K562 (cell line): ENCODE measurements around the gene TFPI2. TPM values are rescaled to one million over a fixed set of nuclear protein-coding genes. Genes with fewer than 3 reads are reported as not detected.

Experiments used
- ATAC-seq: fragments of 200-7000 bp; cut with Tn5 transposase; 3 replicates; pipeline ENCODE4 v1.9.1; 2020; ENCODE audit warnings: moderate library complexity
- BruUV-seq: library from RNA; stranded (reverse); fragments of 400-500 nt; replicated peaks from 2 replicates; lab custom pipeline; 2021; lab: Mats Ljungman, UMichigan
- CTCF ChIA-PET: fragments of 300-600 bp; formaldehyde crosslinking; extraction: SDS; loops from one replicate; lab custom pipeline; 2021; ENCODE audit warnings: low intra/inter-chr PET ratio; lab: Yijun Ruan, JAX
- POLR2A ChIA-PET: fragments of 300-600, 350-650 bp; sonication (Branson Sonifier 250); formaldehyde crosslinking; extraction: SDS; loops from one replicate; lab custom pipeline; 2021; ENCODE audit warnings: antibody characterized with exemption, inconsistent platforms; lab: Yijun Ruan, JAX
- DNase-seq, 4 experiments: peaks; one replicate each; pipeline versions ENCODE4 v3.0.0 to v3.0.0-alpha.2; 2011 to 2018; ENCODE audit warnings: low spot score in 3 of 4, mixed read lengths in 3 of 4; ENCODE audit errors: extremely low read depth in 1 of 4
- FAIRE-seq: peaks from 2 replicates; lab custom pipeline; 2011; peaks lifted over from hg19 to GRCh38; lab: Jason Lieb, UNC
- H2AFZ ChIP-seq: 2 replicates; pipeline ENCODE4 v1.6.0; 2011; ENCODE audit warnings: low read depth, low read length, control low read depth, inconsistent platforms
- H3K27ac ChIP-seq: fragments of 200-600 bp; 3 replicates; pipeline ENCODE4 v1.8.0; 2011; ENCODE audit warnings: low read depth, mild to moderate bottlenecking, control low read depth, inconsistent platforms, low read length, moderate library complexity, mixed read lengths; ENCODE audit errors: extremely low read depth
- H3K27me3 ChIP-seq, 2 experiments: fragments of 300-600 bp in 1 of 2; 2 replicates in 1 of 2; 3 replicates in 1 of 2; pipeline versions ENCODE4 v1.6.0 to v1.8.0; 2011; ENCODE audit warnings: inconsistent platforms in 2 of 2, low read length in 2 of 2, mild to moderate bottlenecking in 1 of 2, mixed read lengths in 1 of 2, moderate library complexity in 1 of 2; ENCODE audit not compliant: control insufficient read depth in 2 of 2, insufficient read depth in 2 of 2
- H3K36me3 ChIP-seq: fragments of 300-600 bp; 3 replicates; pipeline ENCODE4 v1.8.0; 2011; ENCODE audit warnings: mild to moderate bottlenecking, low read length, inconsistent platforms; ENCODE audit not compliant: control insufficient read depth, insufficient read depth
- H3K4me1 ChIP-seq, 2 experiments: fragments of 200-600 bp in 1 of 2; replicated peaks in 1 of 2; 2 replicates in 1 of 2; 3 replicates in 1 of 2; pipeline versions ENCODE4 v1.5.1 to v1.8.0; 2011; ENCODE audit warnings: inconsistent platforms in 2 of 2, low read length in 2 of 2, mild to moderate bottlenecking in 1 of 2, mixed read lengths in 1 of 2, moderate library complexity in 1 of 2; ENCODE audit not compliant: control insufficient read depth in 2 of 2, insufficient read depth in 2 of 2
- H3K4me2 ChIP-seq: 2 replicates; pipeline ENCODE4 v1.6.1; 2011; ENCODE audit warnings: low read length, control low read depth, inconsistent platforms, mixed read lengths; ENCODE audit not compliant: insufficient read depth
- H3K4me3 ChIP-seq: fragments of 200-600 bp; sonication (generic), shearing (Covaris generic); 2 replicates; pipeline ENCODE4 v1.5.1; 2016; ENCODE audit warnings: control low read depth, inconsistent platforms
- H3K79me2 ChIP-seq: fragments of 200-600 bp; 3 replicates; pipeline ENCODE4 v1.8.0; 2011; ENCODE audit warnings: low read length, inconsistent platforms; ENCODE audit not compliant: control insufficient read depth, insufficient read depth
- H3K9ac ChIP-seq, 2 experiments: 2 replicates each; pipeline versions ENCODE4 v1.6.0 to v1.6.1; 2011; ENCODE audit warnings: low read depth in 2 of 2, low read length in 2 of 2, control low read depth in 1 of 2, inconsistent platforms in 1 of 2, mild to moderate bottlenecking in 1 of 2, mixed read lengths in 1 of 2; ENCODE audit not compliant: insufficient read depth in 1 of 2
- H3K9me1 ChIP-seq: one replicate; pipeline ENCODE4 v1.6.0; 2011; ENCODE audit warnings: inconsistent platforms, mild to moderate bottlenecking, low read length, moderate library complexity; ENCODE audit not compliant: control insufficient read depth, insufficient read depth
- H3K9me3 ChIP-seq: replicated peaks from 2 replicates; pipeline ENCODE4 v1.5.1; 2011; ENCODE audit warnings: low read depth, low read length, inconsistent platforms; ENCODE audit not compliant: control insufficient read depth, insufficient read depth
- H4K20me1 ChIP-seq: replicated peaks from 2 replicates; pipeline ENCODE4 v1.6.1; 2011; ENCODE audit warnings: low read length, inconsistent platforms, mixed read lengths; ENCODE audit not compliant: control insufficient read depth, insufficient read depth
- ARHGAP35 ChIP-seq: fragments of 450-650 bp; IDR thresholded peaks from 2 replicates; pipeline ENCODE4 v1.6.1; 2018; ENCODE audit not compliant: partially characterized antibody
- EHMT2 ChIP-seq: fragments of 450-650 bp; IDR thresholded peaks from 2 replicates; pipeline ENCODE4 v1.6.1; 2018; ENCODE audit warnings: antibody characterized with exemption
- HDAC3 ChIP-seq: fragments of 450-650 bp; IDR thresholded peaks from 2 replicates; pipeline ENCODE4 v1.6.1; 2018; ENCODE audit warnings: borderline replicate concordance, mild to moderate bottlenecking, moderate library complexity; ENCODE audit not compliant: partially characterized antibody
- ZNF316 ChIP-seq: fragments of 450-650 bp; IDR thresholded peaks from 2 replicates; pipeline ENCODE4 v1.6.1; 2016
- WGBS: fragments of 100-300 bp; shearing (Covaris generic); methylation state at CpG from one replicate; pipeline ENCODE4 v1.1.6; 2016; ENCODE audit warnings: low coverage, mixed read lengths; ENCODE audit not compliant: insufficient coverage; ENCODE audit errors: missing lambda C conversion rate; 5-methylcytosine and 5-hydroxymethylcytosine counted together
- in situ Hi-C: fragments of 300-500 bp; cut with MboI; formaldehyde crosslinking; loops from 4 replicates; pipeline ENCODE4 v1.15.0; 2018; ENCODE audit warnings: inconsistent platforms, mixed read lengths
- intact Hi-C: fragments of 100-400 bp; cut with micrococcal nuclease; formaldehyde crosslinking; loops from 2 replicates; pipeline ENCODE4 v1.14.2; 2022
- polyA plus RNA-seq, 8 experiments: library from polyadenylated mRNA; depleted of rRNA in 4 of 8; stranded (reverse) in 5 of 8; unstranded in 3 of 8; fragments of >200 nt; fragmentation: Nextera tagmentation in 2 of 8; fragmentation: Illumina TruSeq in 1 of 8; extraction: Ambion mirVana in 2 of 8; extraction: Trizol in 1 of 8; gene quantifications; 2 replicates each; pipeline versions ENCODE4 v1.2.1 to v1.2.3, GENCODE V29; 2011 to 2014; ENCODE audit warnings: inconsistent platforms in 1 of 8, missing spikeins in 1 of 8
- total RNA-seq, 7 experiments: library from RNA; depleted of rRNA in 6 of 7; stranded (reverse); fragments of >200 nt in 6 of 7; fragmentation: Illumina TruSeq in 2 of 7; extraction: Trizol in 2 of 7; gene quantifications; 2 replicates each; pipeline versions ENCODE4 v1.2.1 to v1.2.3, GENCODE V29; 2011 to 2021; ENCODE audit warnings: low replicate concordance in 1 of 7
- TF ChIP-seq, protein P1 (sequence below): fragments of 250-450 bp; sonication (Bioruptor Pico); IDR thresholded peaks from 2 replicates; pipeline ENCODE4 v1.8.0; 2021; ENCODE audit warnings: borderline replicate concordance, mild to moderate bottlenecking, moderate library complexity; ENCODE audit not compliant: poor library complexity, severe bottlenecking
- TF ChIP-seq, protein P2 (sequence below): fragments of 250-450 bp; sonication (Bioruptor Pico); IDR thresholded peaks from 2 replicates; pipeline ENCODE4 v1.8.0; 2021; ENCODE audit warnings: moderate library complexity, mild to moderate bottlenecking, inconsistent platforms

Gene TFPI2
- total and polyA plus RNA-seq, 9 of the 15 experiments (the other 6 are each of a cell fraction or from before 2014, with no cell fraction given), result 0.07 to 0.25 (median 0.11) TPM; not detected in 4

DNA sequence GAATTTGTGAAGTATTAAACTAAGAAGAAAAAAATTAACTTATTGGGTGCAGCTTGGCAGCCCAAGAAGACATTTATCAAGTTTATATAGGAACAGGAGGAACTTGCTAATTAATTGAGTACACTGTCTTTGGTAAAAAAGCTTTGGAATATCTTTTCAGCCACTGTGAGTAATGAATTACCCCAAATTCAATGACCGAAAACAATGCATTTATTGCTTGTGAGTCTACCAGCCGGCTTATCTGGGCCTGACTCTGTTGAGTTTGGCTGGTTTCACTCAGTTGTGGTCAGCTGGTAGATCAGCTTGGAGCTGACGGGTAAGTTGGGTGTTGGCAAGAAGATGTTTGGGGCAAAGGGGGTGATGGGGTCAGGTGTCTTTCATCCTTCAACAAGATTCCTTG is 42.6 kb upstream of the TFPI2 start:
- H3K27me3 ChIP-seq, result no peaks in the 10 kb centered on the region
- no peaks in the 10 kb centered on the region for H3K9me3 ChIP-seq
- no peak overlapping the region for H3K9ac ChIP-seq
- no peaks in the 10 kb centered on the region for H3K9me1 ChIP-seq
- intact Hi-C loops (no loop called here), in situ Hi-C loops (no loop called here)
- H3K27ac ChIP-seq, result no peak overlapping the region
- DNase-seq (no peak), FAIRE-seq (no peak), ATAC-seq (no peak)
- 1% methylated on average over 3 of the region's 3 CpGs for WGBS
- no peak overlapping the region for H2AFZ ChIP-seq
- H3K4me2 ChIP-seq, result no peak overlapping the region
- no peaks in the 10 kb centered on the region for H4K20me1 ChIP-seq
- H3K4me3 ChIP-seq, result no peak overlapping the region
- BruUV-seq, result no TSS peak
- no peaks in the 10 kb centered on the region for H3K79me2 ChIP-seq
- TF ChIP-seq EHMT2, result no peak
- TF ChIP-seq ARHGAP35, result no peak
- no peak for TF ChIP-seq ZNF316
- TF ChIP-seq, protein P1, sequence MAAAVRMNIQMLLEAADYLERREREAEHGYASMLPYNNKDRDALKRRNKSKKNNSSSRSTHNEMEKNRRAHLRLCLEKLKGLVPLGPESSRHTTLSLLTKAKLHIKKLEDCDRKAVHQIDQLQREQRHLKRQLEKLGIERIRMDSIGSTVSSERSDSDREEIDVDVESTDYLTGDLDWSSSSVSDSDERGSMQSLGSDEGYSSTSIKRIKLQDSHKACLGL, result no peak
- TF ChIP-seq HDAC3, result no peak
- TF ChIP-seq, protein P2, sequence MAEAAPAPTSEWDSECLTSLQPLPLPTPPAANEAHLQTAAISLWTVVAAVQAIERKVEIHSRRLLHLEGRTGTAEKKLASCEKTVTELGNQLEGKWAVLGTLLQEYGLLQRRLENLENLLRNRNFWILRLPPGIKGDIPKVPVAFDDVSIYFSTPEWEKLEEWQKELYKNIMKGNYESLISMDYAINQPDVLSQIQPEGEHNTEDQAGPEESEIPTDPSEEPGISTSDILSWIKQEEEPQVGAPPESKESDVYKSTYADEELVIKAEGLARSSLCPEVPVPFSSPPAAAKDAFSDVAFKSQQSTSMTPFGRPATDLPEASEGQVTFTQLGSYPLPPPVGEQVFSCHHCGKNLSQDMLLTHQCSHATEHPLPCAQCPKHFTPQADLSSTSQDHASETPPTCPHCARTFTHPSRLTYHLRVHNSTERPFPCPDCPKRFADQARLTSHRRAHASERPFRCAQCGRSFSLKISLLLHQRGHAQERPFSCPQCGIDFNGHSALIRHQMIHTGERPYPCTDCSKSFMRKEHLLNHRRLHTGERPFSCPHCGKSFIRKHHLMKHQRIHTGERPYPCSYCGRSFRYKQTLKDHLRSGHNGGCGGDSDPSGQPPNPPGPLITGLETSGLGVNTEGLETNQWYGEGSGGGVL (CRISPR knock-in tag), result no peak
- POLR2A ChIA-PET, result no interaction called here
- no peaks in the 10 kb centered on the region for H3K4me1 ChIP-seq
- CTCF ChIA-PET, result no interaction called here
- no peaks in the 10 kb centered on the region for H3K36me3 ChIP-seq
